ENCODE measurements around the gene ARL3.

Gene ARL3

GRCh38 chr10:102691285-102692066, 22.7 kb downstream of the ARL3 start:
- H2AFZ ChIP-seq, result no peak overlapping the region
- TF ChIP-seq CTCF (IDR thresholded peaks at IDR 0.05), result no peak
- H3K79me2 ChIP-seq, result peaks cover 7% of the 10 kb centered on the region
- H3K4me3 ChIP-seq (ENCODE audit: low read depth, low read length), result no peak overlapping the region
- no peaks in the 10 kb centered on the region for H3K9me3 ChIP-seq (ENCODE audit: control insufficient read depth, low read length)
- no peaks in the 10 kb centered on the region for H3K36me3 ChIP-seq (ENCODE audit: control insufficient read depth, insufficient read depth, low read length)
- no peaks in the 10 kb centered on the region for H3K27me3 ChIP-seq (ENCODE audit: control insufficient read depth, insufficient read depth, low read length)
- no peak overlapping the region for H3K4me2 ChIP-seq (ENCODE audit: low read length)
- H3K9ac ChIP-seq, result no peak overlapping the region
- H3K27ac ChIP-seq, result no peak overlapping the region
- no peaks in the 10 kb centered on the region for H3K4me1 ChIP-seq

DNA sequence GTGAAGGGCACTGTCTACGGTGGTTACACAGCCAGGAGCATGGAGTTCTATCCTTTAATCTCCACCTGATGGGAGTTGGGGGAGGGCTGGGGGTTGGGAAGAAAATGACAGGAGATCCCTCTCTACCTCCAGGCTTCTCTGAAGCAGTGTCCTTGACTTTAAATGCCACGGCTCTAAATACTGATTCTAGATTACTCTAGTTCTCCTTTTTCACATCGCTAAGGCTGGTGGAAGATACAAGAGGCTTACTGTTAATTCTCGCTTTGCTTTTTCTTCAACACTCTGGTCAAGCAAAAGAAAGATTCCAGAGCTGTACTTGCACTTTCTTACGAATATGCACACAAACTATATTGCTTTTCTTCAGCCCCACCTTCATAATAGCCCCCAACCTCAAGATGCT, 30.5 kb downstream of the ARL3 start:
- Histone ChIP-seq H3K36me3 (ENCODE audit: control insufficient read depth, insufficient read depth, low read length) (no peaks in the 10 kb centered on the region), H3K4me2 (ENCODE audit: low read length) (no peak overlapping the region), H2AFZ (peak overlapping the region; percentile 34)

GRCh38 chr10:102682981-102683380, 31.2 kb downstream of the ARL3 start:
- H3K4me1 ChIP-seq, result peaks cover 25% of the 10 kb centered on the region
- H3K4me3 ChIP-seq (ENCODE audit: low read depth, low read length), result no peak overlapping the region
- H3K9me3 ChIP-seq (ENCODE audit: control insufficient read depth, low read length), result no peaks in the 10 kb centered on the region
- no peaks in the 10 kb centered on the region for H3K27me3 ChIP-seq (ENCODE audit: control insufficient read depth, insufficient read depth, low read length)
- H3K4me2 ChIP-seq (ENCODE audit: low read length), result no peak overlapping the region
- H3K9ac ChIP-seq, result no peak overlapping the region
- H3K36me3 ChIP-seq (ENCODE audit: control insufficient read depth, insufficient read depth, low read length), result no peaks in the 10 kb centered on the region
- H3K79me2 ChIP-seq, result peaks cover 10% of the 10 kb centered on the region
- H2AFZ ChIP-seq, result no peak overlapping the region
- TF ChIP-seq CTCF (IDR thresholded peaks at IDR 0.05), result no peak
- H3K27ac ChIP-seq, result peak overlapping the region; percentile 29

More for the DNA sequence above, 30.5 kb downstream of the ARL3 start:
- Histone ChIP-seq H3K27ac (peak overlapping the region; percentile 29), H3K27me3 (ENCODE audit: control insufficient read depth, insufficient read depth, low read length) (no peaks in the 10 kb centered on the region), H3K4me3 (ENCODE audit: low read depth, low read length) (no peak overlapping the region), H3K9ac (no peak overlapping the region), H3K79me2 (peaks cover 10% of the 10 kb centered on the region), H3K9me3 (ENCODE audit: control insufficient read depth, low read length) (no peaks in the 10 kb centered on the region), H3K4me1 (peaks cover 18% of the 10 kb centered on the region)
- TF ChIP-seq CTCF (IDR thresholded peaks at IDR 0.05), result no peak

- no peaks in the 10 kb centered on the region for H3K27me3 ChIP-seq (ENCODE audit: control insufficient read depth, insufficient read depth, low read length)
- no peak overlapping the region for H3K4me3 ChIP-seq (ENCODE audit: low read depth, low read length)
- peaks cover 31% of the 10 kb centered on the region for H3K4me1 ChIP-seq
- H3K9ac ChIP-seq, result no peak overlapping the region
- H3K79me2 ChIP-seq, result peaks cover 10% of the 10 kb centered on the region
- no peak for TF ChIP-seq CTCF (IDR thresholded peaks at IDR 0.05)
- no peaks in the 10 kb centered on the region for H3K9me3 ChIP-seq (ENCODE audit: control insufficient read depth, low read length)
- peak overlapping the region; percentile 29 for H3K27ac ChIP-seq
- no peak overlapping the region for H3K4me2 ChIP-seq (ENCODE audit: low read length)
- no peak overlapping the region for H2AFZ ChIP-seq
- H3K36me3 ChIP-seq (ENCODE audit: control insufficient read depth, insufficient read depth, low read length), result no peaks in the 10 kb centered on the region
These were observed 31.8 kb downstream of the ARL3 start for GRCh38 chr10:102682416-102682815.

DNA sequence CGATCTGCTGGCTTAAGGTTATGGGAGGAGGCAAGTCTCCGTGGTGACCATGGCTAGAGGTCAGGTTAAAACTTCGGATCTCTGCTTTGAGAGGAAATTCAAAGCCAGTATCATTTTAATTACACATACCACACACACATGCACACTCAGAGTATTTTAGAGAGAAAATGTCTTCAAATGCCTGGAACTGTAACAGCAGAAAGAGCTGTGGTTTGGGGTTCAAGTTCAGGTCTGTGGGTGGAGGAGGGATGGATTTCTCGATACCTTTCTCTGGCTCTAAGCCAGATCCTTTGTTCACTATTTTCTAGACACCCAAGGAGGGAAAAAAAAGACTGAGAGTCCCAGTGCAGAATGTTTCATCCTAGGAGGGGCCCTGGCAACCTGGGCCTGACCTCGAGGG, 32.5 kb downstream of the ARL3 start:
- TF ChIP-seq CTCF (IDR thresholded peaks at IDR 0.05), result no peak
- no peak overlapping the region for H2AFZ ChIP-seq
- H3K27me3 ChIP-seq (ENCODE audit: control insufficient read depth, insufficient read depth, low read length), result no peaks in the 10 kb centered on the region
- H3K9me3 ChIP-seq (ENCODE audit: control insufficient read depth, low read length), result no peaks in the 10 kb centered on the region
- peaks cover 38% of the 10 kb centered on the region for H3K4me1 ChIP-seq
- no peak overlapping the region for H3K4me3 ChIP-seq (ENCODE audit: low read depth, low read length)
- no peak overlapping the region for H3K27ac ChIP-seq
- H3K79me2 ChIP-seq, result peaks cover 6% of the 10 kb centered on the region
- H3K4me2 ChIP-seq (ENCODE audit: low read length), result no peak overlapping the region
- no peak overlapping the region for H3K9ac ChIP-seq
- no peaks in the 10 kb centered on the region for H3K36me3 ChIP-seq (ENCODE audit: control insufficient read depth, insufficient read depth, low read length)
